GM19438 (cell line): ENCODE measurements around the gene C3orf22.

ENCODE experiments used
- ATAC-seq: cut with Tn5 transposase; IDR thresholded peaks from one replicate; pipeline ENCODE4 v1.9.1; 2021; ENCODE audit warnings: low read depth; ENCODE audit not compliant: unreplicated experiment

The C3orf22 gene

DNA sequence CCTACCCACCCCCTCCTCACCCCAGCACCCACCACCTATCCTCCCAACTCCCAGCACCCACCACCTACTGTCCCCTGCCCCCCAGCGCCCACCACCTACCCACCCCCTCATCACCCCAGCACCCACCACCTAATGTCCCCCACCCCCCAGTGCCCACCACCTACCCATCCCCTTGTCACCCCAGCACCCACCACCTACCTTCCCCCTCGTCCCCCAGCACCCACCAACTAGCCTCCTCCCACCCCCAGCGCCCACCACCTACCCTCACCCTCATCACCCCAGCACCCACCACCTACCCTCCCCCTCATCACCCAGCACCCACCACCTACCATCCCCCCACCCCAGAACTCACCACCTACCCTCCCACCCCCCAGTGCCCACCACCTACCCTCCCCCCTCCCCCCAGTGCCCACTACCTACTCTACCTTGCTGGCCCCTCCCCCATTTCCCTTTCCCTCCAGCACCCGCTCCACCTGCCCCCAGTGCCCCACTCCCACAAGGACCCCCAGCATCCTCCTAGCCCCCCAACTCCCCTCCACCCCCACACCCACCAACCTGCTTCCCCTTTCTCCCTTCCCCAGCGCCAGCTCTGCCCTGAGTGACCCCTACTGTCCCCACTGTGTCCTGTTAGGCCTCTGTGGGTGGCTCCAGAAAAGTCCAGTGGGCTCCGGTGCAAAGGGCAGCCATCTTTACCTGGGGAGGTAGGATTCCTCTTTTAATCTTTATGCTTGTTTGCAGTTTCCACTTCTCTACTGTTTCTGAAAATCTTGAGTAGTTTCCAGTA is 42.4 kb downstream of the C3orf22 start:
- no peak for ATAC-seq

DNA sequence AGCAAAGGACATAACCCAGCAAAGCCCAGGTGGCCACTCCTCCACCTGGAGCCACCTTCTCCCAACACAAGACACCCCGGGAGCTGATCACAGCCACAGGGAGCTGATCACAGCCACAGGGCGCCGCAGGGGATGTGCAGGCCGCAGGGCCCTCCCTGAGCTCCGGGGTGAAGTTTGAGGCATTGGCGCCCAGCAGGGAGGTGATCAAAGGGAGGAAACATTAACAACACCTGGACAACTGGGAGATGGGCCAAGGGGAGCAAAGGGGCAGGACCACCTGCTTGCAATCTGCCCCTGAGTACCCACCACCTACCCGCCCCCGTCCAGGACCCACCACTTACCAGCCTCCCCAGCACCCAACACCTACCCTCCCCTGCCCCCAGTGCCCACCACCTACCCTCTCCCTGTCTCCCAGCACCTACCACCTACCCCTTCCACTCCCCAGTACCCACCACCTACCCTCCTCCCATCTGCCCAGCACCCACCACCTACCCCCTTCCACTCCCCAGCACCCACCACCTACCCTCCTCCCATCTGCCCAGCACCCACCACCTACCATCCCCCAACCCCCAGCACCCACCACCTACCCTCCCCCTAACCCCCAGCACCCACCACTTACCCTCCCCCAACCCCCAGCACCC is 43.5 kb downstream of the C3orf22 start:
- ATAC-seq = no peak

DNA sequence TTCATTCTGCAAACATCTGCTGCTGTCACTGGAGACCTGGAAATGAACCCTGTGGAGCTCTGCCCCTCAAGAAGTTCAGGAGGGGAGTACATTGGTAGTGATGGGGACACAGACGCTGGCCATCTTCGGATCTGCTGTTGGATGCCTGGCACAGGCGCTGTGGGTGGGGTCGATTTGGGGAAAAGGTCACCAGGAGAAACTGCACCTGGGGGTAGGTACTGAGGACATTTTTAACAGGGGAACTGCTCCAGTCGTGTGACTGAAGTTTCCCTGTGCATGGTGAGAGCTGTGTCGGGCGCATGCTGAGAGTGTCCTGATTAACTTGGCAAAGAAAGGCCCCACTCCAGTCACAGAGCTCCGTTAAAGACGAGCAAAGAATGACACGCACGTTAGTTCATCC is 44.6 kb downstream of the C3orf22 start:
- no peak for ATAC-seq

DNA sequence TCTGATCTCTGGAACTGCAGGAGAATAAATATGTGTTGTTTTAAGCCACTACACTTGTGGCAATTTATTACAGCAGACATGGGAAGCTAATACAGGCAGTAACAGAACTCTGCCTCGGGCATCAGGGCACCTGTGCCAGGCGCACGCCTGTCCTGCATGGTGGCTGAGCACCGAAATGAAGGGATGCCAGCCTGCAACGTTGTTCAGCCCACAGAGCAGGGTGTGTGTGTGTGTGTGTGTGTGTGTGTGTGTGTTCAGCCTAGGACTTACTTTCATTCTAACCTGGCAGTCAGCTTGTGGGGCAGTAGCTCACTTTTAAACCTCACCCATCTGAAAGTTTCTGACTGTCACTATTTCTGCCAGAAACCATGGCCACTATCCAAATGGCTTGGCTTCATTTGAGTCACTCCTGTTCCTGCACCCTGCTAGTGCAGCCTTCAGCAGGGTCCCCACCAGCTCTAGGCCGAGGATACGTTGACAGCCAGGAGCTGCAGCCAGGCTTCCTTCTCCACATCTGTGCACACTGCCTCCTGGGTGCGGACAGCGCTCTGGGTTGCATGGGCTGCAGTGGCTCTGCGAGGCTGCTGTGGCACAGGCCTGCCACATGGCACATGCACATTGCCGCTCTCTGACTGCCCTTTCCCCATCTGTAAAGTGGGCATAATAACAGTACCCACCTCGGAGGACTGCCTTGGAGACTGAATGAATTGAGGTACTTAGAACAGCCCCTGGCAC is 45.6 kb downstream of the C3orf22 start:
- no peak for ATAC-seq

DNA sequence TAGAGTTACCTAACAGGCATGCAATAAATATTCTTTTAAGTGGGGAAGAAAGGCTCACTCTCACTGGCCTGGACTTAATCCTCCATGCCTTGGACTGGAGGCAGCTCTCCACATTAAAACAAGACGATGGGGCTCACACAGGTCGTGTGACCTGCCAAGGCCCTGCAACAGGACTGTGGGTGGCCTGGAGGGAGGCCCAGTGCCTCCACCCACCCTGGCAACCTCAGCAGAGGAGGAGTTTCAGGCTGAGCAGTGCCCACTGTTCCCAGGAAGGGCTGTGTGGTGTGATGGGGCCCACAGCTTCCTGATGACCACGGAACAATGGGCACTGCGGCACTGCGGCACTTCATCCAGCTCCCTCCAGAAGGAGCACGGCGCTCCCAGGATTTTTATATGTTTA is 46.7 kb downstream of the C3orf22 start:
- ATAC-seq = no peak

DNA sequence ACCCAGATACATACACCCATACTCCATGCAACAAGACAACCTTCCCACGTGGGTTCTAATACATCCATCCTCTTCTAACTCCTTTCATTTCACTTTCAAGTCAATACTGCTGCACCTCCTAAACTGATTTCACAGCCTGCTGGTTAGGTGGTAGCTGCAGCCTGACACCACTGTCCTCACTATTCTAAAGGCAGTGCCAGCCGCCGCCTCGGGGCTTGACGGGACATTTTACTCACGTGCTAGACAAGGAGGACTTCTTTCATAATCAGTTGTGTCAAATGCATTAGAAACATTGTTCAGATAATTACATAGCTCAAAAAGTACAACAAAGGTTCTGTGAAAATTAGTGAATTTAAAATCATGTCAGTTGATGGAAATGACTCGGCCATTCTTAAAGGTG is 47.4 kb downstream of the C3orf22 start:
- ATAC-seq = no peak

DNA sequence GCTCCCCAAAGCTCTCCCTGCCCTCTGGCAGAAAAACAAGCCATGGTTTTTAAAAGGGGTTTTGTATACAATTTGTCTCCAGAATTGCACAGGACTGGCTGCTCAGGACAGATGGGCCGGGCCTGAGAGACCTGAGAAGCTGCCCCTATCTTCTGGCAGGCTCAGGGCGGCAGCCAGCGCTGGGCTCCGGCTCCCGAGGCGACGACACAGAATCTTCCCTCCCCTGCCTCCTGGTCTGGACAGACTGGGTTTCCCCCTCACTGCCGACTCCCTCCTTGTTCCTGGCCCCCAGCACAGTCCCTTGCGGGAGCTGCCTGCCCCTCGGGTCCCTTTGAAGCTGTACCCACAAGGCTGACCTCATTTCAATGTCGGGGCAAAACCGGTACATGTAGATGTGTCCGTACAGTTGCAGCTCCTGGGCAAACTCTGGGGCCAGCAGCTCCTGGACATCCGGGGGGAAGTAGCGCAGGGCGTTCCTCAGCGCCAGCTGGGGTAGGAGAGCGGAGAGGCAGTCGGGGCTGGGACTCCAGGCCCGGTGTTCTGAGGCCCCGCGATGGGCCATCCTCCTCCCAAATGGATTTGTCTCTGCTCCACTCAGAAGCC is 48.3 kb downstream of the C3orf22 start:
- ATAC-seq = no peak

DNA sequence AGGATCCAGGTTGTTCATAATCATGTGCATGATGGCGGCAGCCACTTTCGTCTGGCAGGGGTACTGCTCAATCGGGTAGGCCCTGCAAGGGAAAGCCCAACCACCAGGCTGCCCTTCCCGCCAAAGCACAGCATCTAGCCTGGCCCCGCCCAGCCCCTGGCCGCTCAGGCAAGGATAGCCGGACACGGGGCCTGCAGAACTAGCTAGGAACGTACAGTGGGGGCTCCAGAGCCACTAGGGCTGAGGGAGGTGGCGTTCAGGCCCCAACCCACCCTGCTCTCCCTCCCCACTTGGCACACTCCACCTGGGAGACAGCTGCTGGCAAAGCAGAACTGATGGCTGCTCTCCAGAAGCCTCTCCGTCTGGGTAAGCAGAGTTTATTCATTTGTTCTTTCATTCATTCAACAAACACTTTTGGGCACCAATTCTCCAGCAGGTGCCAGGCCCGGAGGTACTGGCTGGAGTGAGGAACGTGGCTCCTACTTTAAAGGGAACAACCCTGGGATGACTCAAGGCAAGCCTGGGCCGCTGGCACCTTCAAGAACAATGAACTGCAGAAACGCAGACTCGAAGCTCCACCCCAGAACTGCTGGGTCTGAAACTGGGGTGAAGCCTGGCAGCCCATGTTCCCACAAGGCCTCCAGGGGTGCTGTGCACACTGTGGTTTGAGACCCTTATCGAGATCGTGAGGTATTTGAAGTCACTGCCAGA is 49.0 kb downstream of the C3orf22 start:
- no peak for ATAC-seq

DNA sequence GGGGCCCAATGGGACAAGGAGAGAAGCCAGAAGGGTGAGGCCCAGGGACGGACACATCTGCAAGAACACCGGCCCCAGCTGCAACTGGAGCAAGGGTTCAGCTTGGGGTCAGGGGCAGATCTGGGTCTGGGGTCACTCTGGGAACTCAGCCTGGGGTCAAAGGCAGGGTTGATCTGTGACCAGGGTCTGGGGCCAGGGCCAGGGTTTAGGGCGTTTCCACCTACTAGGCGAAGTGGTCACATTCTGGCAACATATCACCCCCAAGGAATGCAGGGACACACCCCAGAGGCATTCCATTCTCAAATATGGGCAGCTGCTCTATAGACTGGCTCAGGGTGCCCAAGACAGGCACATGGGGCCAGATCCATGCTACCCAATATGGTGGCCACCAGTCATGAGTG is 50.2 kb downstream of the C3orf22 start:
- no peak for ATAC-seq

DNA sequence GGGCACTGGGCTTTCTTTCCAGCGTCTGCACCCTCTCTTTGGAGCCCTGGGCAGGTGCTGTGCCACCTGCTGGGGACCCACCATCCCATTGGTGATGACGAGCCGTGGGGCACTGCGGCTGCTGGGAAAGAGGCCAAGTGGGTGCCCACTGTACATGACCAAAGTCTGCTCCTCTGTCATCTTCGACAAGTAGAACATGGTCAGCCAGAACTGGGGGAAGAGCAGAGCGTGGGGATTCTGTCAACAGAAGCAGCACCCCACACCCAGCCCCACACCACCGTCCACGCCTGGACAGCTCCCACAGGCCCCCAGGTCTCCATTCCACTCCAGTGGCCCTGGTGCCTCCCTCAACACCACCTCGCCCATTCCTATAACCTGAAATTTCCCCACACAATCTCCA is 50.8 kb downstream of the C3orf22 start:
- no peak for ATAC-seq

DNA sequence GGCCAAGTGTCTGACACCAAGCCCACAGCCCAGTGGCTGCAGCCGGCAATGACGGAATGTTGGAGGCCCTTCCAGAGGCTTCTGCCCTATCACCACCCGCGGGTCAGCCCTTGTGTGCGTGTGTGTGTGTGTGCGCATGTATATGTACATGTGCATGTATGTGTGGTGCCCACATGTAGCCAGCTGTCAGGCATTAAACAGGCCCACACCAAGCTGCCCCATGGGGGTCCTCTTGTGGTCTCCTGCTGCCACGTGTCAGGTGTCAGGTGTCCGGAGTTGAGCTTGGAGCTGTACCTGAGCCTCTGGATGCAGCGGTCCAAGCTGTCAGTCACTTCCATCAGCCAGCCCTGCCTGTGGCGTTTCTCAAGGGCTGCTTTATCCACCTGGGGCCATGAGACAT is 55.0 kb downstream of the C3orf22 start:
- no peak for ATAC-seq

DNA sequence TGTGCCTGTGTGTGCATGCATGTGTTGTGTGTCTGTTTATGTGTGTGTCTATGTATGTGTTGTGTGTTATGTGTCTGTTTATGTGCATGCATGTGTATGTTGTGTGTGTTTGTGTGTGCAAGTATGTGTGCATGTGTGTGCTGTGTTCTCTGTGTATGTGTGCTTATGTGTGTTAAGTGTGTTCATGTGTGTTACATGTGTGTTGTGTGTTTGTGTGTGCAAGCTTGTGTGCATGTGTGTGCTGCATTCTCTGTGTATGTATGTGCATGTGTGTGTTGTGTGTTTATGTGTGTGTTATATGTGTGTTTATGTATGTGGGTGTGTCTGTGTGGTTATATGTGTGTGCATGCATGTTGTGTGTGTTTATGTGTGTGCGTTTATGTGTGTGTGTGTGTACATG is 56.1 kb downstream of the C3orf22 start:
- ATAC-seq = no peak

DNA sequence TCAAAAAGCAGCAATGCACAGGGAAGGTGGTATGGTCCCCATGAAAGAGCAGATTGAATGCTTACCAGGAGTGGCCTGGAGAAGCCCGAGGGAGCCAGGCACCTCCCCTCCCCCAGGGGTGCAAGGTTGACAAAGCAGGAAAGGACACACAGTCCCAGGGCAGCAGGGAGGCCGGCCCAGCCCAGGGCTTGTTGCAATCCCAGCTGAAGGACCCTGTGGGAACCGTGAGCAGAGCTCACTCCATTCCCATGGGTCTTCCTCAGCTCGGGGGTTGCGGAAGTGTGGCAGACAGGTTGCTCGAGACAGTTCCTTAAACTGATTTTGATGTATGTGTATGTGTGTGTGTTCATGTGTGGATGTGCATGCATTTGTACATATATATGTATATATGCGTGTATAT is 57.0 kb downstream of the C3orf22 start:
- no peak for ATAC-seq

DNA sequence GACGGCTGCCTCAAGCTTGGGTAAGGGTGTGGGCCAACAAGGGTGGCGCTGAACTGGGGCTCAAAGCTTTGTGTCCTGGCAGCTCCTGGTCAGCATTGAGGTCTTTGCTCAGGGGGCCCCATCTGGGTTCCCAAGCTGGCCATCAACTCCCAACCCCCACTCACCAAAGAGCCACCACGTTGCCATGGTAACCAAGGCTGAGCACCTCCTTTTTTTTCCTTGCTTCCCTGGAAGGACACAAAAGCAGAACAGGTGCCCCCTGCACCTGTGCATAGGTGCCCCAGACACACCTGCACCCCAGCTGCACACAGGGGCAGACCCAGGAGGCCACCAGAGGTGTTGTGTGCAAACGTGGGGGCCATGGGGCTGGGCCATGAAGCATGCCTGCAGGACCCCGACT is 57.7 kb downstream of the C3orf22 start:
- no peak for ATAC-seq

DNA sequence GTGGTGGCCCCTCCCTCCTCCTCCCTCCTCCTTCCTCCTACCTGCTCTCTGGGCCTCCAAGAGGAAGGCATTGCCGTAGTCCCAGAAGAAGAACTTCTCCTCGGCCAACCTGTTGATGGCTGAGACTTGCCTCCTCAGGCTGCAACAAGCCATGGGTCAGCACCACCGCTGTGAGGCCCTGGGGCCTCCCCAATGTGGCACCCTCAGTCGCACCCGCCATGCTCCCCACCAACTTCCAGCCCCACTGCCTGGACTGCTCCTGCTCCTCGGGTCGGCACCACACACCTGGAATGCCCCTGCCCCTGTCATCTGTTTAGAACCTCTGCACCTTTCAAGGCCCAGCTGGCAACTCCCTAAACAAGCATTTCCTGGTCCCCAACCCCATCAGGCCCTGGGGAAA is 58.7 kb downstream of the C3orf22 start:
- ATAC-seq = no peak
